GM23338 (cell line): Measurements from ENCODE around the gene GABARAP. TPM values are rescaled to one million over a fixed set of nuclear protein-coding genes. Genes with fewer than 3 reads are reported as not detected.

Source experiments
- ATAC-seq: fragments of 200-7000 bp; cut with Tn5 transposase; 3 replicates; pipeline ENCODE4 v1.9.1; 2020
- DNase-seq: peaks from one replicate; pipeline ENCODE4 v3.0.0-alpha.2; 2015; ENCODE audit warnings: low spot score
- H2AFZ ChIP-seq: fragments of 200-600 bp; sonication (generic); 2 replicates; pipeline ENCODE4 v1.8.0; 2016; ENCODE audit warnings: antibody characterized with exemption, mild to moderate bottlenecking, moderate library complexity
- H3F3A ChIP-seq: fragments of 200-600 bp; sonication (generic); replicated peaks from 2 replicates; pipeline ENCODE4 v1.8.0; 2017; ENCODE audit warnings: antibody characterized with exemption, mixed run types, low read depth
- H3K27ac ChIP-seq: fragments of 200-600 bp; sonication (generic); 2 replicates; pipeline ENCODE4 v1.6.1; 2016; ENCODE audit warnings: low read depth
- H3K27me3 ChIP-seq: fragments of 200-600 bp; sonication (generic); 2 replicates; pipeline ENCODE4 v1.8.0; 2016; ENCODE audit warnings: mild to moderate bottlenecking, mixed run types, moderate library complexity; ENCODE audit not compliant: insufficient read depth
- H3K36me3 ChIP-seq: fragments of 200-600 bp; sonication (generic); 2 replicates; pipeline ENCODE4 v1.8.0; 2016; ENCODE audit warnings: mild to moderate bottlenecking; ENCODE audit not compliant: insufficient read depth
- H3K4me1 ChIP-seq: fragments of 200-600 bp; sonication (generic); 2 replicates; pipeline ENCODE4 v1.8.0; 2016; ENCODE audit warnings: mild to moderate bottlenecking, moderate library complexity; ENCODE audit not compliant: insufficient read depth
- H3K4me2 ChIP-seq: fragments of 200-600 bp; sonication (generic); 2 replicates; pipeline ENCODE4 v1.7.1; 2017; ENCODE audit warnings: mixed run types
- H3K4me3 ChIP-seq: fragments of 200-600 bp; sonication (generic); 2 replicates; pipeline ENCODE4 v1.6.1; 2016; ENCODE audit warnings: mixed run types
- H3K79me2 ChIP-seq: fragments of 200-600 bp; sonication (generic); replicated peaks from 2 replicates; pipeline ENCODE4 v1.8.0; 2017; ENCODE audit warnings: mild to moderate bottlenecking; ENCODE audit not compliant: insufficient read depth
- H3K9me2 ChIP-seq: fragments of 200-600 bp; sonication (generic); 2 replicates; pipeline ENCODE4 v1.8.0; 2017; ENCODE audit not compliant: insufficient read depth
- H4K20me1 ChIP-seq: fragments of 200-600 bp; sonication (generic); replicated peaks from 2 replicates; pipeline ENCODE4 v1.8.0; 2017; ENCODE audit warnings: mild to moderate bottlenecking; ENCODE audit not compliant: insufficient read depth
- H3K27ac Mint-ChIP-seq: 2 replicates; pipeline ENCODE4 v1.8.0; 2020; ENCODE audit warnings: inconsistent platforms, mild to moderate bottlenecking, moderate library complexity, mixed read lengths
- H3K27me3 Mint-ChIP-seq: 3 replicates; pipeline ENCODE4 v1.8.0; 2022; ENCODE audit warnings: low read depth, mild to moderate bottlenecking, moderate library complexity, mixed read lengths, inconsistent platforms; ENCODE audit not compliant: insufficient read depth, poor library complexity
- H3K36me3 Mint-ChIP-seq: 3 replicates; pipeline ENCODE4 v1.8.0; 2021; ENCODE audit warnings: low read depth, mild to moderate bottlenecking, inconsistent platforms, moderate library complexity, mixed read lengths
- H3K4me1 Mint-ChIP-seq: 3 replicates; pipeline ENCODE4 v1.8.0; 2020; ENCODE audit warnings: mild to moderate bottlenecking, inconsistent platforms, mixed read lengths
- H3K4me3 Mint-ChIP-seq: 3 replicates; pipeline ENCODE4 v1.8.0; 2021; ENCODE audit warnings: moderate library complexity, mild to moderate bottlenecking, inconsistent platforms, mixed read lengths
- H3K9me3 Mint-ChIP-seq: 3 replicates; pipeline ENCODE4 v1.8.0; 2020; ENCODE audit warnings: moderate library complexity, mild to moderate bottlenecking, inconsistent platforms, mixed read lengths
- CREB1 ChIP-seq: fragments of 250-450 bp; sonication (Bioruptor Pico); IDR thresholded peaks from 2 replicates; pipeline ENCODE4 v1.5.0; 2020; ENCODE audit warnings: low read depth, mild to moderate bottlenecking, moderate library complexity
- CTCF ChIP-seq, 2 experiments: fragments of 200-600 bp in 1 of 2; sonication (generic) in 1 of 2; conservative IDR thresholded peaks; 2 replicates each; pipeline versions ENCODE4 v1.5.1 to v1.6.1; 2016 to 2017; ENCODE audit warnings: antibody characterized with exemption in 2 of 2, low read depth in 2 of 2, mild to moderate bottlenecking in 2 of 2, moderate library complexity in 1 of 2
- ETS1 ChIP-seq: IDR thresholded peaks from 2 replicates; pipeline ENCODE4 v1.6.1; 2016; ENCODE audit warnings: antibody characterized with exemption
- EZH2 ChIP-seq: fragments of 200-600 bp; sonication (generic); IDR thresholded peaks from one replicate; pipeline ENCODE4 v1.8.0; 2017; ENCODE audit warnings: antibody characterized with exemption, mild to moderate bottlenecking, low read depth; ENCODE audit not compliant: unreplicated experiment
- EZH2phosphoT487 ChIP-seq: fragments of 200-600 bp; sonication (generic); IDR thresholded peaks from one replicate; pipeline ENCODE4 v1.8.1; 2018; ENCODE audit warnings: antibody characterized with exemption; ENCODE audit not compliant: unreplicated experiment
- JUNB ChIP-seq: IDR thresholded peaks from one replicate; pipeline ENCODE4 v1.6.1; 2016; ENCODE audit warnings: antibody characterized with exemption; ENCODE audit not compliant: unreplicated experiment
- NANOG ChIP-seq: IDR thresholded peaks from 2 replicates; pipeline ENCODE4 v1.6.1; 2016; ENCODE audit warnings: antibody characterized with exemption, borderline replicate concordance
- POLR2AphosphoS5 ChIP-seq: IDR thresholded peaks from 2 replicates; pipeline ENCODE4 v1.6.1; 2016; ENCODE audit warnings: antibody characterized with exemption, low read depth
- STAT1 ChIP-seq: IDR thresholded peaks from one replicate; pipeline ENCODE4 v1.6.1; 2016; ENCODE audit warnings: antibody characterized with exemption; ENCODE audit not compliant: unreplicated experiment
- ZNF114 ChIP-seq: fragments of 250-450 bp; sonication (Bioruptor Pico); IDR thresholded peaks from 2 replicates; pipeline ENCODE4 v1.5.0; 2020; ENCODE audit warnings: mild to moderate bottlenecking, moderate library complexity
- ZNF331 ChIP-seq: fragments of 250-450 bp; sonication (Bioruptor Pico); IDR thresholded peaks from 2 replicates; pipeline ENCODE4 v1.5.0; 2020; ENCODE audit warnings: low read depth, mild to moderate bottlenecking, moderate library complexity
- polyA plus RNA-seq: library from polyadenylated mRNA; unstranded; fragments of >200 nt; fragmentation: Nextera tagmentation; extraction: Ambion mirVana; gene quantifications from 2 replicates; pipeline ENCODE4 v1.2.1, GENCODE V29; 2016
- total RNA-seq: library from RNA; depleted of rRNA; stranded (reverse); fragments of >200 nt; shearing (Covaris generic); gene quantifications from 2 replicates; pipeline ENCODE4 v1.2.3, GENCODE V29; 2014
- TF ChIP-seq, protein P1 (sequence below): IDR thresholded peaks from one replicate; pipeline ENCODE4 v1.6.1; 2018; ENCODE audit warnings: antibody characterized with exemption; ENCODE audit not compliant: unreplicated experiment

GABARAP gene
- total and polyA plus RNA-seq, 2 experiments from 2014 or later: 128 to 520 TPM

DNA sequence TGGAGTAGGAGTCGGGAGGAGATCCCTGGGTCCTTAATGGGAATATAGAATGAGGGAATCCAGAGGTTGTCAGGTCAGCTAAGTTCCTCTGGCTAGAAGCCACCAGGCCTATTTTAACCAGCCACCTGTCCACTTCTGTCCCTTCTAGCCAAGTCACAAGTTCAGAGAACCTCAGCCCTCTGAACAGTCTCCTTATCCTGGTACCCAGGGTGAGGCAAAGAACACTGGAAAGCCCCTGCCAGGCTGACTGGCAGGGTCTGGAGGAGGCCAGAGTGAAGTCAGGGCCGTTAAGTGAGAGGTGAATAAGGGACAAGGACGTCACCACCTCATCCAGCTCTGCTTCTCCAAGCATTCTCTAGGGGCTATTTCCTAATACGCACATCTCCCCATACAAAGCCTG lies 6.5 kb upstream of the GABARAP start:
- Mint-ChIP-seq H3K4me3 (peak overlapping the region; percentile 33; the same call in 1 of the 3 replicates), H3K36me3 (peaks cover 40% of the 10 kb centered on the region), H3K27ac (peak overlapping the region; percentile 56; the same call in 1 of the 2 replicates), H3K27me3 (peaks cover 10% of the 10 kb centered on the region), H3K9me3 (peaks cover 3% of the 10 kb centered on the region; the same call in 2 of the 3 replicates), H3K4me1 (peaks cover 40% of the 10 kb centered on the region)
- Histone ChIP-seq H3F3A (peaks cover 24% of the 10 kb centered on the region), H3K4me2 (no peak overlapping the region), H3K9me2 (no peaks in the 10 kb centered on the region), H3K4me3 (no peak overlapping the region), H3K79me2 (peaks cover 63% of the 10 kb centered on the region), H4K20me1 (peaks cover 26% of the 10 kb centered on the region), H2AFZ (no peak overlapping the region), H3K36me3 (peaks cover 10% of the 10 kb centered on the region; the same call in 1 of the 2 replicates), H3K4me1 (peaks cover 23% of the 10 kb centered on the region), H3K27me3 (no peaks in the 10 kb centered on the region), H3K27ac (no peak overlapping the region)
- TF ChIP-seq, protein P1, sequence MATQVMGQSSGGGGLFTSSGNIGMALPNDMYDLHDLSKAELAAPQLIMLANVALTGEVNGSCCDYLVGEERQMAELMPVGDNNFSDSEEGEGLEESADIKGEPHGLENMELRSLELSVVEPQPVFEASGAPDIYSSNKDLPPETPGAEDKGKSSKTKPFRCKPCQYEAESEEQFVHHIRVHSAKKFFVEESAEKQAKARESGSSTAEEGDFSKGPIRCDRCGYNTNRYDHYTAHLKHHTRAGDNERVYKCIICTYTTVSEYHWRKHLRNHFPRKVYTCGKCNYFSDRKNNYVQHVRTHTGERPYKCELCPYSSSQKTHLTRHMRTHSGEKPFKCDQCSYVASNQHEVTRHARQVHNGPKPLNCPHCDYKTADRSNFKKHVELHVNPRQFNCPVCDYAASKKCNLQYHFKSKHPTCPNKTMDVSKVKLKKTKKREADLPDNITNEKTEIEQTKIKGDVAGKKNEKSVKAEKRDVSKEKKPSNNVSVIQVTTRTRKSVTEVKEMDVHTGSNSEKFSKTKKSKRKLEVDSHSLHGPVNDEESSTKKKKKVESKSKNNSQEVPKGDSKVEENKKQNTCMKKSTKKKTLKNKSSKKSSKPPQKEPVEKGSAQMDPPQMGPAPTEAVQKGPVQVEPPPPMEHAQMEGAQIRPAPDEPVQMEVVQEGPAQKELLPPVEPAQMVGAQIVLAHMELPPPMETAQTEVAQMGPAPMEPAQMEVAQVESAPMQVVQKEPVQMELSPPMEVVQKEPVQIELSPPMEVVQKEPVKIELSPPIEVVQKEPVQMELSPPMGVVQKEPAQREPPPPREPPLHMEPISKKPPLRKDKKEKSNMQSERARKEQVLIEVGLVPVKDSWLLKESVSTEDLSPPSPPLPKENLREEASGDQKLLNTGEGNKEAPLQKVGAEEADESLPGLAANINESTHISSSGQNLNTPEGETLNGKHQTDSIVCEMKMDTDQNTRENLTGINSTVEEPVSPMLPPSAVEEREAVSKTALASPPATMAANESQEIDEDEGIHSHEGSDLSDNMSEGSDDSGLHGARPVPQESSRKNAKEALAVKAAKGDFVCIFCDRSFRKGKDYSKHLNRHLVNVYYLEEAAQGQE: no peak
- TF ChIP-seq ETS1 (no peak), EZH2phosphoT487 (no peak), CREB1 (CRISPR knock-in tag) (no peak), POLR2AphosphoS5 (no peak), STAT1 (no peak), CTCF (conservative IDR thresholded peaks at IDR 0.05; ENCODE audit: low read depth in 2 of 2) (no peak), ZNF114 (CRISPR knock-in tag) (no peak)
- no peak for ATAC-seq
- DNase-seq: no peak

GRCh38 chr17:7246779-7247178 lies 4.5 kb upstream of the GABARAP start:
- peaks cover 21% of the 10 kb centered on the region for H4K20me1 ChIP-seq
- peaks cover 10% of the 10 kb centered on the region; the same call in 1 of the 2 replicates for H3K36me3 ChIP-seq
- Mint-ChIP-seq H3K4me3 (peak overlapping the region; percentile 20; the same call in 1 of the 3 replicates), H3K4me1 (peaks cover 35% of the 10 kb centered on the region), H3K36me3 (peaks cover 37% of the 10 kb centered on the region), H3K9me3 (peaks cover 3% of the 10 kb centered on the region; the same call in 1 of the 3 replicates), H3K27ac (peak overlapping the region; percentile 76), H3K27me3 (peaks cover 15% of the 10 kb centered on the region)
- H3K4me2 ChIP-seq: 0 out of 2 replicates have a peak overlapping the region, but pooled peaks have one; percentile 43
- DNase-seq (no peak), ATAC-seq (no peak)
- no peaks in the 10 kb centered on the region for H3K27me3 ChIP-seq
- no peak overlapping the region for H2AFZ ChIP-seq
- H3K9me2 ChIP-seq: no peaks in the 10 kb centered on the region
- H3K27ac ChIP-seq: peak overlapping the region; percentile 79
- H3F3A ChIP-seq: peaks cover 26% of the 10 kb centered on the region
- peaks cover 28% of the 10 kb centered on the region for H3K4me1 ChIP-seq
- H3K4me3 ChIP-seq: 0 out of 2 replicates have a peak overlapping the region, but pooled peaks have one; percentile 17
- H3K79me2 ChIP-seq: peaks cover 52% of the 10 kb centered on the region
- TF ChIP-seq, protein P1: no peak
- TF ChIP-seq EZH2phosphoT487 (no peak), NANOG (no peak), EZH2 (no peak), JUNB (no peak), ZNF331 (no peak), CTCF (conservative IDR thresholded peaks at IDR 0.05; ENCODE audit: low read depth in 2 of 2) (no peak)
